MV-4-11 (cell line): ENCODE results near the gene TMEM151B.
"Not testable (repeated sequence)": the region's sequence is repeated elsewhere in the genome, so short reads cannot be mapped to it uniquely, and the experiment has no call there.

Experiments used
- DNase-seq: peaks from one replicate; lab custom pipeline; 2025; lab: John Stamatoyannopoulos, UW

TMEM151B gene

GRCh38 chr6:44304282-44305199 lies 34.3 kb downstream of the TMEM151B start:
- DNase-seq = peak; percentile 25

GRCh38 chr6:44305200-44305725 lies 35.0 kb downstream of the TMEM151B start:
- DNase-seq = no peak

DNA sequence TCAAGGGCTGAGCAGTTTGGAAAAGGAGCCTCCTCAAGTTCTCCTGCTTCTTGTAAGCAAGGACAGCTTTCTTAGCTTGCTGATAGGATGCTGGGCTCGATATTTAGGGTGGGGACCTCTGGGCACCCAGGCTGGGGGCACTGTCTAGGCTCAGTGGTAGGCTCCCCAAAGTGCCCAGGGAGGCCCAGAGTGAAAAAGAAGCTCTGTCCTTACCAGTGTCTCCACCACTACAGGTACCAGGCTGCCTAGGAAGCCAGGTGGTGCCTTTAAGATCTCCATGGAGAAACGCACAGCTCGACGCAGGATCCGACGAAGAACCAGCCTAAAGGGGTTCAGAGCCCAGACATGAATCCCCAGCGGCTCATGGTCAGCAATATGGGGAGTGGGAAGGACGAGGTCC lies 36.5 kb downstream of the TMEM151B start:
- no peak for DNase-seq

DNA sequence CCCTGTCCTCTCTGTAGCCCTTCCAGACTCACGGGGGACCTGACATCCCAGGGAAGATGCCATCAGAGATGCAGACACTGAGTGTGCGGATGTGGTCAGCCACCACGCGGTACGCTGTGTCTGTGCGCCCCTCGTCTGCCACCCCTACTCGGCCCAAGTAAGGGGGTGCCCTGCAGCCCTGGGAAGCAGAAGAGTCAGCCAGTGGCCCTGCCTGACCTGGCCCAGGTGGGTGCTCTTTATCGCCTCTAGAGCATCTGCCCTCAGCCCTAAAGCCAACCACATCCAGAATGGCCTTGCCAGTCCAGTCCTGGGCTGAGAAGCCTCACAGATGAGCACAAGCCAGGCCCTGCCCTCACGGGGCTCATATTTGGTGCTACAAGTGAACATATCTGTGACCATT lies 37.0 kb downstream of the TMEM151B start:
- no peak for DNase-seq

DNA sequence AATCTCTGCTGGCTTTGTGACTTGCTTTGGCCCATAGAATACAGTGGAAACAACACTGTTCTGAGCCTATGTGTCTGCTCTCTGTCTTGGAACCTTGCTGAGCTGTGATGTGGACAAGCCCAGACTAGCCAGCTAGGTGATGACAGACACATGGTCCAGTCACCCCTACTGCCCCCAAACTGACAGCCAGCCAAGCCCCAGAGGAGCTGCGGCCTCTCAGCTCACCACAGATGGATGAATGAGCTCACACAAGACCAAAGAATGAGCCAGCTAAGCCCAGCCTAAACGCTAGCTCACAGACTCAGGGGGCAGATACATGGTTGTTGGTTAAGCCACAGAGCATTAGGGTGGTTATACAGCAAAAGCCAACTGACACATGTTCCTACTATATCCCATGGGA lies 38.8 kb downstream of the TMEM151B start:
- DNase-seq = no peak

DNA sequence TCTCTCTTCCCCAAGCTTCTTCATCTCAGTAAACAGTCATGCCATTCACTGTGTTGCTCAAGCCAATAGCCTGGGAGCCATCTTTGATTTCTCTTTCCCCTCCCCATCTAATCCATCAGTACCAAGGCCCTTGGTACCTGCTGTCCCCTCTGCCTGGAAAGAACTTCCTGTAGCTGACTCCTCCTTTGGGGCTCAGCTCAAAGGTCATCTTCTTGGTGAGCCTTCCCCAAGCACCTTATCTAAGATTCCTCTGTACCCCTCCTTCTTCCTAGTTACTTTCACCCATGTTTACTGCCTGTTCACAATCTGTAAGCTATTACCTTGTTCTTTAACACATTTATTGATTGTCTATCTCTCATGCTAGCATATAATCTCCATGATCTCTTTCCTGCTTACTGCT lies 39.4 kb downstream of the TMEM151B start:
- no peak for DNase-seq

- no peak for DNase-seq
These were observed 40.0 kb downstream of the TMEM151B start for GRCh38 chr6:44310241-44310640.

- no peak for DNase-seq
These were observed 41.1 kb downstream of the TMEM151B start for GRCh38 chr6:44311304-44311703.

DNA sequence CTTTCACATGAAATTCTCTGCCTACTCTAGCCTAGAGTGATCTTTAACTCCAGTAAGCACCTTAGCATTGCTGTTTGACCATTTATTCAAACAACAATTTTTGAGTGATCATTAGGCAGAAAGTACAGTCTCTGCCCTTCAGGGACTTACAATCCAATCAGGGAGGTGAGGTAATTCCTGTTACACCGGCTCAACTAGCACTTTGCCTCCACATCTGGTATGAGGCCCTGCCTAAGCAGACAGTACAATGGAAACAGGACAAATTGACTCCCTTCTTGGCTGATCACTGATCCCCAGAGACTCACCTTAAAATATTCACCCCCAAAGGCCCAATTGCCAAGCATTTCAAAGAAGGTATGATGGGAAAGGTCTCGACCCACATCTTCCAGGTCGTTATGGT lies 41.5 kb downstream of the TMEM151B start:
- DNase-seq = no peak

GRCh38 chr6:44312901-44313788 lies 42.9 kb downstream of the TMEM151B start, which contains the start of gene AARS2:
AARS2 (minus strand) TSS chr6:44313347; CDS start chr6:44313323, 24 bp downstream.
- DNase-seq = peak; percentile 80

GRCh38 chr6:44314657-44315056 lies 44.4 kb downstream of the TMEM151B start:
- DNase-seq = not testable (repeated sequence)

DNA sequence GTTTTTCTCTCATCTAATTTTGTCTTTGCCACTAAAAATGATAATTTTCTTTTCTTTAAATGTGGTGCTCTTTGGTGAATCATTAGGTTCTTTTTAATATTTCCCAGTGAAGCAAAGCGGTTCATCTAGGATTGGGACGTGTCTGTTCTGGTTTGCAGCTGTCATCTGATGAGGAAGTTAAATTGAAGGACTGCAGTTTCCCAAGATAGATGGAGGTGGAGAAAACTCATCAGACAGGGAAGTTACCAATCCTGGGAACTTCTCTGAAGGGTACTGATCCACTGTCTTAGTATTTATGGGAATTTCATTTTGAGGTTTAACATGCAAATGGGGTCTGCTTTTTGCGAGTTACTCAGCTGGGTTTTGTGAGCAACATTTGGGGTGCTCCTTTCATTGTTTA lies 45.3 kb downstream of the TMEM151B start:
- DNase-seq = peak; percentile 36

- no peak for DNase-seq
These were observed 45.7 kb downstream of the TMEM151B start for GRCh38 chr6:44315951-44316350.

DNA sequence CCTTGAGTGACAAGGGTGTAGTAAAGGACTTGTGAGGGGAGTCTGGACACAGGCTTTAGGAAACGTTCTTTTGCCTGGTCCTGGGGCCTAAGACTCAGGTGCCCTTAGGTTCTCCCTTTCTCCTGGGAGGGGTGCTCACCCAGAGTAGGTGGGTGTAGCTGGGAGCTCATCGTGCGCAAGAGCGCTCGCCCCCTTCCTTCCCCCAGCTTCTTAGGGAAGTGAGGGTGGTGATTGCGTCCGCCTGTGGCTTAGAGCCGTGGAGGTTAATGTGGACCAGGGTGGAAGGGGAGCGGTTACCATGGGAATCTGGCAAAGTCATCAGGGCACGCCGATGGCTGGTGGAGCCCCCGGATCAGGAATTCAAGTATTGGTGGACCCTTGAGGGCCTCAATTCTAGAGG lies 46.2 kb downstream of the TMEM151B start:
- peak; percentile 12 for DNase-seq

GRCh38 chr6:44317136-44317631 lies 46.9 kb downstream of the TMEM151B start:
- not testable (repeated sequence) for DNase-seq

GRCh38 chr6:44321210-44321609 lies 51.0 kb downstream of the TMEM151B start:
- DNase-seq = no peak

GRCh38 chr6:44327096-44327495 lies 56.8 kb downstream of the TMEM151B start:
- DNase-seq = no peak

DNA sequence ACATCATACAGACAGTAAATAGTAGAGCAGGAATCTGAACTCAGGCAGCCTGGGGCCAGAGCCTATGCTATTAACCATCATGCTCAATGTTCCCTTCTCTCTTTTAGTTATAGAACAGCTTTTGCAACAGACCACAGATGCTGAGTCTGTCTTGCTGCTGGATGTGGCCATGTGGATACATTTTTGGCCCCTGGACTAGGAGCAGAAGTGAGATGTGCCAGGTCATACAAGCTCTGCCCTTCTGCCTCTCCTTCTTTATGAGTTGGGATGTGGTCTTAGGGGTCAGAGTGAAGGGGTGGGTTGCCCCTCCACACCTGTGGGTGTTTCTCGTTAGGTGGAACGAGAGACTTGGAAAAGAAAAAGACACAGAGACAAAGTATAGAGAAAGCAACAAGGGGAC lies 57.5 kb downstream of the TMEM151B start:
- DNase-seq = no peak

DNA sequence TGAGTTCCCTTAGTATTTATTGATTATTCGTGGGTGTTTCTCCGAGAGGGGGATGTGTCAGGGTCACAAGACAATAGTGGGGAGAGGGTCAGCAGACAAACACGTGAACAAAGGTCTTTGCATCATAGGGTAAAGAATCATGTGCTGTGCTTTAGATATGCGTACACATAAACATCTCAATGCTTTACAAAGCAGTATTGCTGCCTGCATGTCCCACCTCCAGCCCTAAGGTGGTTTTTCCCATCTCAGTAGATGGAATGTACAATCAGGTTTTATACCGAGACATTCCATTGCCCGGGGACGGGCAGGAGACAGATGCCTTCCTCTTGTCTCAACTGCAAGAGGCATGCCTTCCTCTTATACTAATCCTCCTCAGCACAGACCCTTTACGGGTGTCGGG lies 58.0 kb downstream of the TMEM151B start:
- not testable (repeated sequence) for DNase-seq

DNA sequence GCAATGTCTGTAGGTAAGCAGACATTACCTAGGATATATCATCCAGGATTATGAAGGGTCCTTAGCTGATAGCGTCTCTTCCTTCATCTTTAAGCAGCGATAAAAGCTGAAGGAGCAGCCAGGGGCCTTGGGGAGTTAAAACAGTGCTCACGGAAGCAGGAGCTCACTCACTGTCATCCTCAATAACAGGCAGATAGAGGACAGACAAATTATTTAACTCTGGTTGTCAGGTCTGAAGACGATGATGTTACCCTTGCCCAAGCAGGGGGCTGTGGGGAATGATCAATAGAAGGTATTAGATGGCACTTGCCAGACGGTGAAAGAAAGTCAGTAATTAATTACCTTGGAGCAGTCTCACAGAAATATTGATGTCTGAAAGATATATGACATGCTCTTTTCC lies 59.6 kb downstream of the TMEM151B start:
- DNase-seq = no peak

DNA sequence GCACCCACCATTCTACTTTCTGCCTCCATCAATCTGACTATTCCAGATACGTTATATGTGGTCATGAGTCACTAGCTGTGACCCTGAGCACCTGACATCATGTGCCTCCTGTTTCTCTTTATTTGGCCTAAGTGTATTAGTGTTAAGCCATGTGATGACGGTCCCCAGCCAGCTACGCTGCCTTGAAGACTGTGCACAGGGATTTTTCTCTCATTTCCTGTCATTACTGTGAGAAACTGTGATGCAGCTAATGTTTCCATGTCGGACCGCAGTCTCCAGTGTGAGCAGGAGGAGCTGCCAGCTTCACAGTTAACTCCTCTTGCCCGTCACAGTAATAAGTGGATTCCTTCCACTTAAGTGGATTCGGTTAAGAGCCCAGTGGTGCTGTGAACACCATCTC lies 62.3 kb downstream of the TMEM151B start:
- no peak for DNase-seq

DNA sequence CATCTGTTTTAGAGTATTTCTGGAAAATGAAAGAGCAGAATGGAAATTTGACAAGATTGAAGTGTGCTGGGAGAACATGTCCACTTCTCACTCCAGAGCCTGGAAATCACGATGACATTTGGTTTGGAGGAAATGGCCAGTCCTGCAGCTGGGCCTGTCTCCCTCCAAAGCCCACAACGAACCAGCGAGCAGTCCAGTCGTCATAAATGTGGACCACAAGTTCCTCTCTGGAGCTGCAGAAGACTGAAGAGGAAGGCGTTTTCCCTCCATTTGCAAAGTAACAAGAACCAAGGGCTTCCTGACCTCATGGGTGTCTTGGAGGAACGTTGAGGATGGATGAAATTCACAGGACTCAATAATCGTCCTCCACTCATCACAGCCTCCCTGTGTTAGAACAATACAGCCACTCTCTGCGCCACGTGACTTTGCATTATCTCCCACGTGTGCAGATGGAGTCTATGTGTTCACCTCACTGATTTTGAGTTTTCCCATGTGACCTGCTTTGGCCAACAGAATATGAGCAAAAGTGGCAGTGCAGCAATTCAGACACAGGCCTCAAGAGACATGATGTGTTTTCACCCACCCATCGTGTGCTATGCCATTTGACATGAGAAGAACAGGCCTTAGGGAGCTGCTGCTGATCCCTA lies 63.1 kb downstream of the TMEM151B start:
- DNase-seq = peak; percentile 47
